K562 (cell line): Measurements from ENCODE around the gene GSTM2. TPM values are rescaled to one million over a fixed set of nuclear protein-coding genes. Genes with fewer than 3 reads are reported as not detected.

Experiments
- ATF2 ChIP-seq: sonication (generic); formaldehyde crosslinking; IDR thresholded peaks from 2 replicates; pipeline ENCODE4 v1.8.1; 2022; ENCODE audit warnings: missing genetic modification reagents
- DMBX1 ChIP-seq: fragments of 250-450 bp; sonication (Bioruptor Pico); IDR thresholded peaks from 2 replicates; pipeline ENCODE4 v1.8.0; 2022; ENCODE audit warnings: inconsistent platforms, mild to moderate bottlenecking, moderate library complexity, borderline replicate concordance
- ESRRB ChIP-seq: fragments of 250-450 bp; sonication (Bioruptor Pico); IDR thresholded peaks from 2 replicates; pipeline ENCODE4 v1.5.0; 2020; ENCODE audit warnings: mild to moderate bottlenecking, moderate library complexity, borderline replicate concordance
- GABPA ChIP-seq: fragments of 200-800 bp; sonication (Bioruptor generic); conservative IDR thresholded peaks from 2 replicates; pipeline ENCODE4 v1.6.1; 2016; ENCODE audit warnings: low read depth, missing genetic modification characterization, missing compliant biosample characterization
- HES1 ChIP-seq: fragments of 450-650 bp; IDR thresholded peaks from 2 replicates; pipeline ENCODE4 v1.6.1; 2016; ENCODE audit warnings: low read depth, mild to moderate bottlenecking, moderate library complexity
- NKRF ChIP-seq: fragments of 450-650 bp; IDR thresholded peaks from 2 replicates; pipeline ENCODE4 v1.6.1; 2016; ENCODE audit warnings: borderline replicate concordance
- NUFIP1 ChIP-seq: fragments of 450-650 bp; IDR thresholded peaks from 2 replicates; pipeline ENCODE4 v1.6.1; 2018; ENCODE audit not compliant: partially characterized antibody
- PBX2 ChIP-seq, 2 experiments: IDR thresholded peaks in 1 of 2; conservative IDR thresholded peaks in 1 of 2; 2 replicates each; pipeline ENCODE4 v1.6.1; 2016; ENCODE audit warnings: low read depth in 2 of 2, mild to moderate bottlenecking in 1 of 2, missing compliant biosample characterization in 1 of 2, missing genetic modification characterization in 1 of 2, moderate library complexity in 1 of 2
- RBM25 ChIP-seq: fragments of 200-400 bp; formaldehyde crosslinking; IDR thresholded peaks from 2 replicates; pipeline ENCODE4 v1.6.1; 2018; ENCODE audit warnings: low read length, low read depth, moderate library complexity; ENCODE audit not compliant: severe bottlenecking
- RFX1 ChIP-seq: fragments of 450-650 bp; IDR thresholded peaks from 2 replicates; pipeline ENCODE4 v1.6.1; 2016; ENCODE audit warnings: mild to moderate bottlenecking, moderate library complexity
- THRB ChIP-seq: fragments of 450-650 bp; formaldehyde crosslinking; conservative IDR thresholded peaks from 2 replicates; pipeline ENCODE4 v1.4.0; 2022; ENCODE audit warnings: mild to moderate bottlenecking, missing genetic modification characterization
- TSC22D4 ChIP-seq: fragments of 450-650 bp; IDR thresholded peaks from 2 replicates; pipeline ENCODE4 v1.6.1; 2016; ENCODE audit warnings: missing genetic modification characterization, missing biosample characterization, control low read depth
- ZMIZ1 ChIP-seq, 2 experiments: fragments of 150-350 bp in 1 of 2; IDR thresholded peaks; 2 replicates each; pipeline ENCODE4 v1.6.1; 2012 to 2016; ENCODE audit warnings: low read depth in 2 of 2, low read length in 2 of 2, mild to moderate bottlenecking in 1 of 2, moderate library complexity in 1 of 2
- polyA plus RNA-seq, 8 experiments: library from polyadenylated mRNA; depleted of rRNA in 4 of 8; stranded (reverse) in 5 of 8; unstranded in 3 of 8; fragments of >200 nt; fragmentation: Nextera tagmentation in 2 of 8; fragmentation: Illumina TruSeq in 1 of 8; extraction: Ambion mirVana in 2 of 8; extraction: Trizol in 1 of 8; gene quantifications; 2 replicates each; pipeline versions ENCODE4 v1.2.1 to v1.2.3, GENCODE V29; 2011 to 2014; ENCODE audit warnings: inconsistent platforms in 1 of 8, missing spikeins in 1 of 8
- total RNA-seq, 7 experiments: library from RNA; depleted of rRNA in 6 of 7; stranded (reverse); fragments of >200 nt in 6 of 7; fragmentation: Illumina TruSeq in 2 of 7; extraction: Trizol in 2 of 7; gene quantifications; 2 replicates each; pipeline versions ENCODE4 v1.2.1 to v1.2.3, GENCODE V29; 2011 to 2021; ENCODE audit warnings: low replicate concordance in 1 of 7

The GSTM2 gene
- total and polyA plus RNA-seq, 9 of the 15 experiments (the other 6 are each of a cell fraction or from before 2014, with no cell fraction given) = 1.6 to 15.1 (median 6.8) TPM

GRCh38 chr1:109655615-109656519 is 12.0 kb upstream of the GSTM2 start, which contains the start of gene GSTM4 (continued):
- TF ChIP-seq HES1 (no peak), ZMIZ1 (IDR thresholded peaks at IDR 0.05; ENCODE audit: low read depth in 2 of 2, low read length in 2 of 2) (no peak), NUFIP1 (no peak), RFX1 (no peak), RBM25 (no peak), ATF2 (no peak), NKRF (peak; percentile 77; the same call in 1 of the 2 replicates), THRB (CRISPR knock-in tag) (no peak), PBX2 (CRISPR knock-in tag; IDR thresholded peaks at IDR 0.05; ENCODE audit: low read depth) (no peak), PBX2 (tag; conservative IDR thresholded peaks at IDR 0.05; ENCODE audit: low read depth) (no peak), ESRRB (no peak), DMBX1 (no peak), TSC22D4 (tag) (no peak), GABPA (tag) (peak; percentile 70)
